ENCODE measurements around the gene CACNA2D4.

The CACNA2D4 gene

GRCh38 chr12:1869145-1869544 is 49.3 kb downstream of the CACNA2D4 start:
- DNase-seq: no peak

- no peak for DNase-seq
These were observed 53.1 kb downstream of the CACNA2D4 start for GRCh38 chr12:1865284-1865866.

GRCh38 chr12:1864867-1865266 is 53.6 kb downstream of the CACNA2D4 start:
- no peak for DNase-seq

- DNase-seq: no peak
These were observed 54.0 kb downstream of the CACNA2D4 start for GRCh38 chr12:1864456-1864855.

- no peak for DNase-seq
These were observed 54.6 kb downstream of the CACNA2D4 start for GRCh38 chr12:1863823-1864222.

GRCh38 chr12:1862973-1863372 is 55.5 kb downstream of the CACNA2D4 start:
- DNase-seq: no peak

GRCh38 chr12:1859643-1860042 is 58.8 kb downstream of the CACNA2D4 start:
- DNase-seq: no peak

- DNase-seq: no peak
These were observed 60.0 kb downstream of the CACNA2D4 start for GRCh38 chr12:1858456-1858855.

- DNase-seq: no peak
These were observed 60.6 kb downstream of the CACNA2D4 start for GRCh38 chr12:1857821-1858220.

- no peak for DNase-seq
These were observed 61.4 kb downstream of the CACNA2D4 start for GRCh38 chr12:1857086-1857485.

- DNase-seq: no peak
These were observed 63.2 kb downstream of the CACNA2D4 start for GRCh38 chr12:1855241-1855640.

GRCh38 chr12:1853716-1854115 is 64.7 kb downstream of the CACNA2D4 start:
- DNase-seq: no peak

- peak; percentile 40 for DNase-seq
These were observed 66.4 kb downstream of the CACNA2D4 start for GRCh38 chr12:1852076-1852475.

- DNase-seq: peak; percentile 17
These were observed 67.2 kb downstream of the CACNA2D4 start for GRCh38 chr12:1851151-1851701.

- DNase-seq: no peak
These were observed 69.7 kb downstream of the CACNA2D4 start for GRCh38 chr12:1848745-1849144.

- DNase-seq: no peak
These were observed 70.3 kb downstream of the CACNA2D4 start for GRCh38 chr12:1848146-1848545.

- DNase-seq: no peak
These were observed 71.0 kb downstream of the CACNA2D4 start for GRCh38 chr12:1847411-1847810.

- no peak for DNase-seq
These were observed 71.7 kb downstream of the CACNA2D4 start for GRCh38 chr12:1846421-1847405.

- DNase-seq: no peak
These were observed 72.6 kb downstream of the CACNA2D4 start for GRCh38 chr12:1845886-1846285.

- no peak for DNase-seq
These were observed 73.0 kb downstream of the CACNA2D4 start for GRCh38 chr12:1845427-1845826.

- no peak for DNase-seq
These were observed 73.6 kb downstream of the CACNA2D4 start for GRCh38 chr12:1844661-1845409.

GRCh38 chr12:1844223-1844622 is 74.2 kb downstream of the CACNA2D4 start:
- DNase-seq: no peak

GRCh38 chr12:1843641-1844005 is 74.8 kb downstream of the CACNA2D4 start:
- no peak for DNase-seq
